Breast epithelium (tissue), 4 donors: ENCODE measurements around the gene CSMD2. TPM values are rescaled to one million over a fixed set of nuclear protein-coding genes. Genes with fewer than 3 reads are reported as not detected.
"Not testable (repeated sequence)": the region's sequence is repeated elsewhere in the genome, so short reads cannot be mapped to it uniquely, and the experiment has no call there.

ENCODE experiments used
- DNase-seq, 2 donors: peaks; one replicate each; pipeline ENCODE4 v3.0.0-alpha.2; 2019; ENCODE audit warnings: low spot score in 2 of 2
- H3K27ac ChIP-seq, 2 donors: fragments of 200-600 bp; sonication (generic) in 1 of 2; one replicate each; pipeline ENCODE4 v1.5.1; 2016 to 2019; ENCODE audit warnings: mild to moderate bottlenecking in 1 of 2
- H3K27me3 ChIP-seq, 2 donors: fragments of 200-600 bp; sonication (generic) in 1 of 2; one replicate each; pipeline versions ENCODE4 v1.5.1 to v1.6.0; 2017 to 2019; ENCODE audit warnings: control low read depth in 1 of 2, mild to moderate bottlenecking in 1 of 2
- H3K36me3 ChIP-seq: fragments of 200-600 bp; one replicate; pipeline ENCODE4 v1.5.1; 2019
- H3K4me1 ChIP-seq, 2 donors: fragments of 200-600 bp; sonication (generic); one replicate each; pipeline ENCODE4 v1.5.1; 2016 to 2019; ENCODE audit warnings: control low read depth in 1 of 2
- H3K4me3 ChIP-seq, 3 donors: fragments of 200-600 bp; sonication (generic); 1 replicate in 2 of 3; 2 replicates in 1 of 3; pipeline ENCODE4 v1.5.1; 2016 to 2019; ENCODE audit warnings: mild to moderate bottlenecking in 3 of 3, moderate library complexity in 2 of 3
- H3K9me3 ChIP-seq, 2 donors: fragments of 200-600 bp; sonication (generic) in 1 of 2; one replicate each; pipeline ENCODE4 v1.5.1; 2016 to 2019; ENCODE audit warnings: control low read depth in 1 of 2
- POLR2A ChIP-seq: fragments of 450-650 bp; IDR thresholded peaks from one replicate; pipeline ENCODE4 v1.6.1; 2016; ENCODE audit warnings: antibody characterized with exemption, mild to moderate bottlenecking, moderate library complexity
- POLR2AphosphoS5 ChIP-seq, 3 donors: sonication (generic); formaldehyde crosslinking; IDR thresholded peaks; one replicate each; pipeline ENCODE4 v1.6.1; 2017; ENCODE audit warnings: antibody characterized with exemption in 3 of 3
- intact Hi-C: fragments of 100-400 bp; cut with DNase I; formaldehyde crosslinking; loops from one replicate; pipeline ENCODE4 v1.15.1; 2023; ENCODE audit warnings: low total_unique reads
- total RNA-seq, 3 donors: library from RNA; depleted of rRNA; stranded (reverse); fragments of >200 nt; gene quantifications; one replicate each; pipeline ENCODE4 v1.1.0, GENCODE V29; 2016
- TF ChIP-seq, protein P1 (sequence below), 3 donors: fragments of 450-650 bp; IDR thresholded peaks; one replicate each; pipeline ENCODE4 v1.5.1; 2016 to 2017; ENCODE audit warnings: antibody characterized with exemption in 3 of 3, mild to moderate bottlenecking in 3 of 3, moderate library complexity in 3 of 3

Gene CSMD2
- total RNA-seq, 3 donors from 2014 or later: 0.33 to 2.6 (median 0.44) TPM

DNA sequence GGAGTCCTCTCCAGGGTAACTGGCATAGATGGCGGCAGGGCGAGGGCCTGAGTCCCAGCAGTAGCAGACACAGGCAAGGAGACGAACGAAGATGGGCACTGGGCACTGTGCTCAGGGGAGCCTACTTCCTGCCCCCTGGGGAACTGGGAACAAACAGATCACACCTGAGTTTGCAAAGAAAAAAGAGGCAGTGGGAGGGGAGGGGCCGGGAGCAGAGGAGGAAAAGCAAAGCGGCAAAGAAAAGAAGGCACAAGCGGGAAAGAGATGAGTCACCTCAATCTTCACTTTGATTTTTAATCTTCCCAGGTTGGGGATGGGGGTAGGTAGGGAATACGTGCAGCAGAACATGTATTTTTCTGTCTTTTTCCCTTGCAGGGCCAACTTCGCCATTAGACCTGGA lies 648.6 kb downstream of the CSMD2 start:
- Histone ChIP-seq H3K36me3 (no peaks in the 10 kb centered on the region), H3K4me1 (no peaks in the 10 kb centered on the region), H3K4me3 (no peak overlapping the region), H3K27ac (no peak overlapping the region), H3K27me3 (no peaks in the 10 kb centered on the region), H3K9me3 (no peaks in the 10 kb centered on the region)
- TF ChIP-seq POLR2A: no peak
- no peak for TF ChIP-seq POLR2AphosphoS5 (IDR thresholded peaks at IDR 0.05)
- TF ChIP-seq, protein P1, sequence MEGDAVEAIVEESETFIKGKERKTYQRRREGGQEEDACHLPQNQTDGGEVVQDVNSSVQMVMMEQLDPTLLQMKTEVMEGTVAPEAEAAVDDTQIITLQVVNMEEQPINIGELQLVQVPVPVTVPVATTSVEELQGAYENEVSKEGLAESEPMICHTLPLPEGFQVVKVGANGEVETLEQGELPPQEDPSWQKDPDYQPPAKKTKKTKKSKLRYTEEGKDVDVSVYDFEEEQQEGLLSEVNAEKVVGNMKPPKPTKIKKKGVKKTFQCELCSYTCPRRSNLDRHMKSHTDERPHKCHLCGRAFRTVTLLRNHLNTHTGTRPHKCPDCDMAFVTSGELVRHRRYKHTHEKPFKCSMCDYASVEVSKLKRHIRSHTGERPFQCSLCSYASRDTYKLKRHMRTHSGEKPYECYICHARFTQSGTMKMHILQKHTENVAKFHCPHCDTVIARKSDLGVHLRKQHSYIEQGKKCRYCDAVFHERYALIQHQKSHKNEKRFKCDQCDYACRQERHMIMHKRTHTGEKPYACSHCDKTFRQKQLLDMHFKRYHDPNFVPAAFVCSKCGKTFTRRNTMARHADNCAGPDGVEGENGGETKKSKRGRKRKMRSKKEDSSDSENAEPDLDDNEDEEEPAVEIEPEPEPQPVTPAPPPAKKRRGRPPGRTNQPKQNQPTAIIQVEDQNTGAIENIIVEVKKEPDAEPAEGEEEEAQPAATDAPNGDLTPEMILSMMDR (IDR thresholded peaks at IDR 0.05): no peak
- no peak for DNase-seq
- intact Hi-C loops: no loop called here

DNA sequence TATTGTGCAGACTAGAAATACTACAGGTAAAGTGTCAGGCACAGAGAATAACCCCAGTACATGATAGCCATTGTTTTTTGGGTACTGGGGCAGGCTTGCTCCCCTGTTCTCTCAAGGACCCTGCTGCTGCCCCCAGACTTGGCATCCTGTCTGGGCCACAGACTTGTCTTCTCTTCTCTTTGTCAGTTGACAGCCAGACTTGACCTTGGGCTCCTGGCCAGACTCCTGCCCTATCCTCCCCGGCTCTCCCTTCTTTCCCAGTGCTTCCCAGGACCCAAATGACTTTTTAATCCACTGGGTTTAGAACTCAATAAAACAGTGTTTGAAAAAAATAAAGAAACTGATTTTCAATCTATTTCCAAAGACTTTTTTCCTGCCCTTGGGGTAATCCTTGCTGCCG lies 649.4 kb downstream of the CSMD2 start:
- intact Hi-C loops: no loop called here
- H3K27ac ChIP-seq: no peak overlapping the region
- TF ChIP-seq POLR2AphosphoS5 (IDR thresholded peaks at IDR 0.05) (no peak), POLR2A (no peak)
- TF ChIP-seq, protein P1 (IDR thresholded peaks at IDR 0.05): no peak
- no peaks in the 10 kb centered on the region for H3K4me1 ChIP-seq
- H3K4me3 ChIP-seq: no peak overlapping the region
- H3K27me3 ChIP-seq: no peaks in the 10 kb centered on the region
- H3K36me3 ChIP-seq: no peaks in the 10 kb centered on the region
- no peaks in the 10 kb centered on the region for H3K9me3 ChIP-seq
- DNase-seq: no peak

DNA sequence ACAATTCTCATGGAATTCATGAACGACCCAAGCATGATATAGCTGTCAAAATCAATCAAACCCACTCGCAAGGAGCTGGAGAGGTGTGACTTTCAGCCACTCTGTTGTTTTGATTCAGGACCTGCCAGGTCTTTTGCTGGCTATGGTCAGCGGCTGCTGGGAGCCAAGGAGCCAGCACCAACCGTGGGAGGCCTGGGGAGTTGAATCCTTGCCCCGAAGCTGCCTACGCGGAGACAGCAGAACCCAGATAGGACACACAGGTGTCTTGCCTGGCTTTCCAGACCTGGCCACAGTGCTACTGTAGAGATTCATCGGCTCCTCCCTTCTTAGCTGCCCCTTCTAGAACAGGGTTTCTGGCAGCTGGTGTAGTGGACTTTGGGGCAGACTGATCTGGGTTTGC lies 649.9 kb downstream of the CSMD2 start:
- H3K4me1 ChIP-seq: no peaks in the 10 kb centered on the region
- TF ChIP-seq, protein P1 (IDR thresholded peaks at IDR 0.05): no peak
- no peak for TF ChIP-seq POLR2A
- no peak for TF ChIP-seq POLR2AphosphoS5 (IDR thresholded peaks at IDR 0.05)
- H3K9me3 ChIP-seq: no peaks in the 10 kb centered on the region
- H3K27me3 ChIP-seq: no peaks in the 10 kb centered on the region
- intact Hi-C loops: no loop called here
- H3K27ac ChIP-seq: no peak overlapping the region
- H3K36me3 ChIP-seq: no peaks in the 10 kb centered on the region
- DNase-seq: no peak
- no peak overlapping the region for H3K4me3 ChIP-seq

DNA sequence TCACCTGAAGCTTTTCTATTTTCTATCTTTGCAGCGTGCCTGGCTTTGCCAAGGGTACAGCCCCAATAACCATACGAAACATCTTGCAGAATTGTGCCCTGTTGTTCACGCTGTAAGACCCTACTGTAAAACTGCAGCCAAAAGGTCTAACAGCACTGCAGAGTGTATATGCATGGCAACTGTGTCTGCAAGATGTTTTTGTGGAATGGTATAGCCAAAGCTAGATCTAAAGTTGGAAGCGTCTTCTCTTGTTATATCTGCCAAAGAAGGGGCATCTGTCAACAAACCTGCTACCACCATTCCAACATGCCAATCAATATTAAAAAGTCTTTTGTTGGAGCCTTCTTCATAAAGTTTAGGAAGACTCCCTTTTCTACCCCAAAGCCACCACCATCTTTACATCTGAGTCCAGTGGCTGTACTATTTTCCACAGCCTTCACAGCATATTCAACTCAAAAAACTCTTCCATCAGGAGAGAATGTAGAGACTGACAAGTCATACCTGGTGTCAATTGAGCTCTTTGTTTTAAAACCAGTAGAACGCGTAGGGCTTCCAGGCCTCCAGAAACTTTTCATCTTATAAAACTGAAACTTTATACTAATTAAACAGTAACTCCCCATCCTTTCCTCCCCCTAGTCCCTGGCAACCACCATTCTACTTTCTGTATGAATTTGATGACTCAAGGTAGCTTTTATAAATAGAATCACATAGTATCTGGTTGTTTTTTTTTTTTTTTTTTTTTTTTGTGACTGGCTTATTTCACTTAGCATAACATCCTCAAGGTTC lies 652.6 kb downstream of the CSMD2 start:
- DNase-seq: no peak
- intact Hi-C loops: no loop called here
- H3K36me3 ChIP-seq: no peaks in the 10 kb centered on the region
- no peak overlapping the region for H3K4me3 ChIP-seq
- H3K9me3 ChIP-seq: no peaks in the 10 kb centered on the region
- no peak for TF ChIP-seq POLR2A
- TF ChIP-seq, protein P1 (IDR thresholded peaks at IDR 0.05): no peak
- no peak for TF ChIP-seq POLR2AphosphoS5 (IDR thresholded peaks at IDR 0.05)
- H3K4me1 ChIP-seq: no peaks in the 10 kb centered on the region
- H3K27me3 ChIP-seq: no peaks in the 10 kb centered on the region
- no peak overlapping the region for H3K27ac ChIP-seq

DNA sequence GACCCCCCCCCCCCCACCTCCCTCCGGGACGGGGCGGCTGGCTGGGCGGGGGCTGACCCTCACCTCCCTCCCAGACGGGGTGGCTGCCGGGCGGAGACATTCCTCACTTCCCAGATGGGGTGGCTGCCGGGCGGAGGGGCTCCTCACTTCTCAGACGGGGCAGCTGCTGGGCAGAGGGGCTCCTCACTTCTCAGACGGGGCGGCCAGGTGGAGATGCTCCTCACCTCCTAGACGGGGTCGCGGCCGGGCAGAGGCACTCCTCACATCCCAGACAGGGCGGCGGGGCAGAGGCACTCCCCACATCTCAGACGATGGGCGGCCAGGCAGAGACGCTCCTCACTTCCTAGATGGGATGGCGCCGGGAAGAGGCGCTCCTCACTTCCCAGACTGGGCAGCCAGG lies 655.8 kb downstream of the CSMD2 start:
- H3K4me3 ChIP-seq, H3K27ac ChIP-seq, H3K27me3 ChIP-seq, DNase-seq, H3K9me3 ChIP-seq, H3K4me1 ChIP-seq, intact Hi-C loops, H3K36me3 ChIP-seq: not testable (repeated sequence)
